Smooth muscle cell (in vitro differentiated cells): ENCODE measurements around the gene TXNRD3. TPM values are rescaled to one million over a fixed set of nuclear protein-coding genes. Genes with fewer than 3 reads are reported as not detected.

Source experiments
- DNase-seq: peaks from one replicate; lab custom pipeline; 2025; ENCODE audit not compliant: unreplicated experiment; lab: John Stamatoyannopoulos, UW
- H2AFZ ChIP-seq: fragments of 200-600 bp; sonication (generic); 2 replicates; pipeline ENCODE4 v1.6.0; 2016; ENCODE audit warnings: antibody characterized with exemption, low read depth, mild to moderate bottlenecking
- H3F3A ChIP-seq: fragments of 200-600 bp; sonication (generic); 2 replicates; pipeline ENCODE4 v1.6.0; 2017; ENCODE audit warnings: antibody characterized with exemption, low read depth
- H3K27ac ChIP-seq: fragments of 200-600 bp; sonication (generic); 2 replicates; pipeline ENCODE4 v1.5.1; 2016; ENCODE audit warnings: low read depth, mild to moderate bottlenecking
- H3K27me3 ChIP-seq: fragments of 200-600 bp; sonication (generic); 2 replicates; pipeline ENCODE4 v1.6.1; 2016; ENCODE audit warnings: low read depth, mild to moderate bottlenecking
- H3K36me3 ChIP-seq: fragments of 200-600 bp; sonication (generic); 2 replicates; pipeline ENCODE4 v1.5.1; 2016; ENCODE audit warnings: low read depth
- H3K4me1 ChIP-seq: fragments of 200-600 bp; sonication (generic); 2 replicates; pipeline ENCODE4 v1.5.1; 2016; ENCODE audit warnings: low read depth
- H3K4me2 ChIP-seq: fragments of 200-600 bp; sonication (generic); 2 replicates; pipeline ENCODE4 v1.6.0; 2016; ENCODE audit warnings: mild to moderate bottlenecking
- H3K4me3 ChIP-seq: fragments of 200-600 bp; sonication (generic); 2 replicates; pipeline ENCODE4 v1.5.1; 2016; ENCODE audit warnings: mild to moderate bottlenecking
- H3K79me2 ChIP-seq: fragments of 200-600 bp; sonication (generic); 2 replicates; pipeline ENCODE4 v1.6.0; 2016; ENCODE audit warnings: low read depth, mild to moderate bottlenecking
- H3K9ac ChIP-seq: fragments of 200-600 bp; sonication (generic); 2 replicates; pipeline ENCODE4 v1.6.0; 2016; ENCODE audit warnings: low read depth
- H3K9me3 ChIP-seq: fragments of 200-600 bp; sonication (generic); replicated peaks from 2 replicates; pipeline ENCODE4 v1.5.1; 2016; ENCODE audit warnings: low read depth
- H4K20me1 ChIP-seq: fragments of 200-600 bp; sonication (generic); 2 replicates; pipeline ENCODE4 v1.6.0; 2016; ENCODE audit warnings: low read depth
- WGBS: methylation state at CpG from one replicate; pipeline ENCODE4 v1.1.7; 2016; ENCODE audit warnings: low lambda C conversion rate; 5-methylcytosine and 5-hydroxymethylcytosine counted together
- polyA plus RNA-seq: library from polyadenylated mRNA; unstranded; fragments of >200 nt; fragmentation: Nextera tagmentation; extraction: Ambion mirVana; gene quantifications from 2 replicates; pipeline ENCODE4 v1.2.1, GENCODE V29; 2016
- total RNA-seq: library from RNA; depleted of rRNA; stranded (reverse); fragments of >200 nt; gene quantifications from 2 replicates; pipeline ENCODE4 v1.2.3, GENCODE V29; 2014
- TF ChIP-seq, protein P1 (sequence below): fragments of 200-600 bp; sonication (generic); IDR thresholded peaks from 2 replicates; pipeline ENCODE4 v1.5.1; 2017; ENCODE audit warnings: borderline replicate concordance, mild to moderate bottlenecking, antibody characterized with exemption; ENCODE audit not compliant: insufficient read depth, poor library complexity, severe bottlenecking

TXNRD3 gene
- total RNA-seq: 13.7 and 14.8 TPM in 2 replicates
- polyA plus RNA-seq: 19.2 and 27.2 TPM in 2 replicates

DNA sequence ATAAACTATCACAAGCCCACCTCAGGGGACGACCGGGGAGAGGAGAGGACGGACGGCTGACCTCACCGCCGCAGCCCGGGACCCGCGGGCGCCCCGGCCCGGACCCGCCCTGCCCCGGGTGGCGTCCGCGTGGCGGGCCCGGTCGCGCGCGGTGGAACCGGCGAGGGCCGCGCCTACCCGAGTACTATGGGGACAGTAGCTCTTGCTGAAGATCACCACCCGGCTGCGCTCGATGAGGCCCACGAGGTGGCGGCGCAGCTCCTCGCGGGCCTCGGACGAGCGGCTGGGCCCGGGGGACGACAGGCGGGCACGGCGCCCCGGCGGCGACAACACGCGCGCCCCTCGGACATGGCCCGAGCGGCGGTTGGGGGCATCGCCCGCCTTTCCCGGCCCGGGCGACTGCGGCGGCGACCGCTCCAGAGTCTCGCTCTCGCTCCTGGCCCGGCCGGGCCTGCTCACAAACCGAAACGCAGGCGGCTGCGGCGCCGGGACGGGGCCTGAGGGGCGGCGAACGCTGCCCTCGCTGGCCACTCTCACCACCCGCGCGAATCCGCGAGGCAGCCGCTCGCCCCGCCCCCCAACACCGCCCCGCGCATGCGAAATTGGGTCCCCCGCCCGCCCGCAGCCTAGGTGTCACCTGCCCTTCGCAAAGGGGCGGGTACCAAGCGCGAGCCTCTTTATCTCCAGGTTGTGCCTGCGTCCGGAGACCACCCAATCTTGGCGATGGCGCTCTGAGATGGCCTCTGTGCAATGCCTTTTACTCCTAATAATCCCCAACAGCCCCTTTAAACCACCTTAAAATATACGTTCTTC lies at the start of gene TXNRD3:
TXNRD3 (minus strand) TSS at position 554 of the 813 bp plus-strand sequence.
- no peaks in the 10 kb centered on the region for H3K9me3 ChIP-seq
- no peak within 1 kb of the TSS for H3K27ac ChIP-seq
- H3K4me1 ChIP-seq: peaks cover 12% of the 10 kb centered on the region
- peak; percentile 50 for DNase-seq
- peak within 1 kb of the TSS; percentile 62 for H3K9ac ChIP-seq
- H3K4me3 ChIP-seq: peak within 1 kb of the TSS; percentile 87
- H3K79me2 ChIP-seq: peaks cover 9% of the 10 kb centered on the region
- H4K20me1 ChIP-seq: no peaks in the 10 kb centered on the region
- TF ChIP-seq, protein P1, sequence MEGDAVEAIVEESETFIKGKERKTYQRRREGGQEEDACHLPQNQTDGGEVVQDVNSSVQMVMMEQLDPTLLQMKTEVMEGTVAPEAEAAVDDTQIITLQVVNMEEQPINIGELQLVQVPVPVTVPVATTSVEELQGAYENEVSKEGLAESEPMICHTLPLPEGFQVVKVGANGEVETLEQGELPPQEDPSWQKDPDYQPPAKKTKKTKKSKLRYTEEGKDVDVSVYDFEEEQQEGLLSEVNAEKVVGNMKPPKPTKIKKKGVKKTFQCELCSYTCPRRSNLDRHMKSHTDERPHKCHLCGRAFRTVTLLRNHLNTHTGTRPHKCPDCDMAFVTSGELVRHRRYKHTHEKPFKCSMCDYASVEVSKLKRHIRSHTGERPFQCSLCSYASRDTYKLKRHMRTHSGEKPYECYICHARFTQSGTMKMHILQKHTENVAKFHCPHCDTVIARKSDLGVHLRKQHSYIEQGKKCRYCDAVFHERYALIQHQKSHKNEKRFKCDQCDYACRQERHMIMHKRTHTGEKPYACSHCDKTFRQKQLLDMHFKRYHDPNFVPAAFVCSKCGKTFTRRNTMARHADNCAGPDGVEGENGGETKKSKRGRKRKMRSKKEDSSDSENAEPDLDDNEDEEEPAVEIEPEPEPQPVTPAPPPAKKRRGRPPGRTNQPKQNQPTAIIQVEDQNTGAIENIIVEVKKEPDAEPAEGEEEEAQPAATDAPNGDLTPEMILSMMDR: no peak
- H2AFZ ChIP-seq: peak within 1 kb of the TSS; percentile 92
- 3% methylated on average over 85 of the region's 102 CpGs for WGBS
- H3K4me2 ChIP-seq: peak within 1 kb of the TSS; percentile 86
- H3F3A ChIP-seq: no peaks in the 10 kb centered on the region
- H3K36me3 ChIP-seq: no peaks in the 10 kb centered on the region
- H3K27me3 ChIP-seq: peaks cover 3% of the 10 kb centered on the region

DNA sequence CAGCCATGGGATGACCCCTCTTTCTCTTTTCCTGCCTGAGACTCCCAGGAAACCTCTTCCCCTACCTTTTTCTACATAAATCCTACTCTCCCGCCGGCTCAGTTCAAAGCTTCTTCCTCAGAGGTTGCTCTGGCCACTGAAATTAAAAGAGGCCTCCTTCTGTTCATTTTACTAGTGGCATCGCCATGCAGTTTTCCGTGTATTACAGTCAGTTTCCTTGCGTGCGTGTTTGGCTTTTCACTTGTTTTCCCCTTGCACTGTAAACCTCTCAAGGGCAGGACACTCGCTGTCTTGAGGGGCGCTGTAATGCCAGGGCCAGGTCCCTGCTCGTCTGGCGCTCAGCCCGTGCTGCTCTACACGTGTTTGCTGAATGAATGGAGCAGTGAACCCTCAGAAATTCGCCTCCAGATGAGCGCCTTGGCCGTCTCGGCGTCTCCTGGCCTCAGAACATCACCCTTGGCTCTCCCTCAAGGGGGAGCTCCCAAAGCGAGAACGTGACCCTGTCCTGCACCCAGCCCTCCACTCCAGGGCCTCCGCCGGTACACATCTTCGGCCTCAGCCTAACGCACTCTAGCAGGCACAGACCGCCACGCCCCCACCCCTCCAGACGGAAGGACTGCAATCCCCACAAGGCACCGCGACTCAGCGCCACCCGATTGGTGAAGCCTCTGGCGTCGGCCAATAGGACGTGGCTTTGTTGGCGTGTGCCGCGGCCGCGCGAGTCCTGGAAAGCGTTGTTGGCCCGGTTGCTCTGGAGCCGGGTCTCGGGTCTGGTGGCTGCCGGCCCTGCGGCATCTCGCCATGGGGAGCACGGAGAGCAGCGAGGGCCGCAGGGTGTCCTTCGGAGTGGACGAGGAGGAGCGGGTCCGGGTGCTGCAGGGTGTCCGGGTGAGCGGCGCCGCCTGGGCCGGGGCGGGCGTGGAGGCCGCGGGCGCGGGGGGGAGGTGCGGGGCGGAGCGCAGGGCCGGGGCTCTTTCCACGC lies 48.9 kb upstream of the TXNRD3 start, which contains the start of gene CHCHD6:
CHCHD6 (plus strand) TSS at position 729 of the 982 bp plus-strand sequence; CDS start at position 802, 73 bp downstream.
- WGBS: 5% methylated on average over 66 of the region's 69 CpGs
- Histone ChIP-seq H3F3A (no peaks in the 10 kb centered on the region), H3K9ac (no peak within 1 kb of the TSS), H2AFZ (peak within 1 kb of the TSS; percentile 86), H3K27ac (no peak within 1 kb of the TSS), H3K4me2 (peak within 1 kb of the TSS; percentile 95), H3K27me3 (no peaks in the 10 kb centered on the region), H3K9me3 (no peaks in the 10 kb centered on the region), H3K36me3 (no peaks in the 10 kb centered on the region), H3K4me3 (peak within 1 kb of the TSS; percentile 83), H3K4me1 (peaks cover 10% of the 10 kb centered on the region), H3K79me2 (peaks cover 3% of the 10 kb centered on the region), H4K20me1 (no peaks in the 10 kb centered on the region)
- DNase-seq: peak; percentile 87
- TF ChIP-seq, protein P1: no peak

DNA sequence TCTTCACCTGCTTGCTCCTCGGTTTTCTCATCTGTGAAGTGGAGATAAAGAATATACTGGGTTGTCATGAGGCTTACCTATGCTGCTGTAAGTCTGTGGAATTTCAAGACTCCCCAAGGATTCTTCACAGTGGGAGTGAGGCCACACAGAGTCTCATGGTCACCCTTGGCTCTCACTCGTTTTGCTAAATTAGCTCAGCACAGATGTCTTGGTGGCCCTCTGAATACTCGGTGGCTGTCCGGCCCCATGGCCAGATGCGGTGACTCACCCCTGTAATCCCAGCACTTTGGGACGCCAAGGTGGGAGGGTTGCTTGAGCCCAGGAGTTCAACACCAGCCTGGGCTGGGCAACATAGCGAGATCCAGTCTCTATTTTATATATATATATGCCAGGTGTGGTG lies 44.1 kb upstream of the TXNRD3 start:
- no peak for DNase-seq
- TF ChIP-seq, protein P1: no peak
- WGBS: 76% methylated on average over 7 of the region's 7 CpGs
- no peaks in the 10 kb centered on the region for H3K27me3 ChIP-seq
- no peak overlapping the region for H3K4me3 ChIP-seq
- no peak overlapping the region for H3K9ac ChIP-seq
- no peaks in the 10 kb centered on the region for H3K36me3 ChIP-seq
- no peaks in the 10 kb centered on the region for H4K20me1 ChIP-seq
- no peak overlapping the region for H2AFZ ChIP-seq
- peaks cover 3% of the 10 kb centered on the region for H3K4me1 ChIP-seq
- no peaks in the 10 kb centered on the region for H3K9me3 ChIP-seq
- no peaks in the 10 kb centered on the region for H3F3A ChIP-seq
- H3K79me2 ChIP-seq: no peaks in the 10 kb centered on the region
- H3K27ac ChIP-seq: no peak overlapping the region
- no peak overlapping the region for H3K4me2 ChIP-seq
